NCI-H2227 (cell line): ENCODE results near the gene TPPP.

Experiments
- DNase-seq: peaks from one replicate; lab custom pipeline; 2025; ENCODE audit not compliant: unreplicated experiment; lab: John Stamatoyannopoulos, UW

Gene TPPP

DNA sequence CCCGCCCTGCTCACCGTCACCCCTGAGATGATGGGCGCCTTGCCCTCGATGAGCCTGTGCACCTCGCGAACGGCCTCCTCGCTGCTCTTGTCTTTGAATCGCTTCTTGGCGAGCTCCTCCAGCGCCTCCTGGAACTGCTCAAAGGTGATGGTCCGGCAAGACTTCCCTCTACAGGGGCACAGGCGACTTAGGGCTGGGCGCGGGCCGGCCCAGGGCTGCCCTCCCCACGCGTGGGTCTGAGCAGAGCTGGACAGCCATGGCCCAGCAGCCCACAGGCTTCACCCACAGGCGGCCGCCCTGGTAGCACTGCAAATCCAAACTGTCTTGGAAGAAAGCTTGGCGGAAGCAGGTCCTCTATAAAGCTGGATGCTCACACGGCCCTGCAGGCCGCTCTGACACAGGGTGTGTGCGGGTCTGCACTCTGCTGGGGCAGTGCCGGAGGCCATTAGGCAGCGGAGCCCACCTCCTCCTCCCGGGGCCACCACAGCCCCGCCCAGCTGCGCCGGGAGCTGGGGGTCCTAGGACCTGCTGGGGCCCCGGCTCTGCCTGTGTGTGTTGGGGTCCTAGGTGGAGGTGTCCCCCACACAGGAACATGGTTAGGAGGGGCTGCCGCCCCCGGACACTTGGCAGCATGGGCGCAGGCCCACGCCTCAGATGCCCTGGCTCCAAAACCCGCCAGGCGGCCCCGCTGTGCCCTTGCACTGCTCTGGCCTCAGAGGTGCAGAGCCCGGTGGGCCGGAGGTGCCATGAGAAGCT, 27.0 kb downstream of the TPPP start:
- no peak for DNase-seq

GRCh38 chr5:665541-665955, 27.6 kb downstream of the TPPP start:
- DNase-seq, result no peak

GRCh38 chr5:664994-665360, 28.2 kb downstream of the TPPP start:
- DNase-seq, result no peak

GRCh38 chr5:664343-664993, 28.7 kb downstream of the TPPP start:
- DNase-seq, result no peak

DNA sequence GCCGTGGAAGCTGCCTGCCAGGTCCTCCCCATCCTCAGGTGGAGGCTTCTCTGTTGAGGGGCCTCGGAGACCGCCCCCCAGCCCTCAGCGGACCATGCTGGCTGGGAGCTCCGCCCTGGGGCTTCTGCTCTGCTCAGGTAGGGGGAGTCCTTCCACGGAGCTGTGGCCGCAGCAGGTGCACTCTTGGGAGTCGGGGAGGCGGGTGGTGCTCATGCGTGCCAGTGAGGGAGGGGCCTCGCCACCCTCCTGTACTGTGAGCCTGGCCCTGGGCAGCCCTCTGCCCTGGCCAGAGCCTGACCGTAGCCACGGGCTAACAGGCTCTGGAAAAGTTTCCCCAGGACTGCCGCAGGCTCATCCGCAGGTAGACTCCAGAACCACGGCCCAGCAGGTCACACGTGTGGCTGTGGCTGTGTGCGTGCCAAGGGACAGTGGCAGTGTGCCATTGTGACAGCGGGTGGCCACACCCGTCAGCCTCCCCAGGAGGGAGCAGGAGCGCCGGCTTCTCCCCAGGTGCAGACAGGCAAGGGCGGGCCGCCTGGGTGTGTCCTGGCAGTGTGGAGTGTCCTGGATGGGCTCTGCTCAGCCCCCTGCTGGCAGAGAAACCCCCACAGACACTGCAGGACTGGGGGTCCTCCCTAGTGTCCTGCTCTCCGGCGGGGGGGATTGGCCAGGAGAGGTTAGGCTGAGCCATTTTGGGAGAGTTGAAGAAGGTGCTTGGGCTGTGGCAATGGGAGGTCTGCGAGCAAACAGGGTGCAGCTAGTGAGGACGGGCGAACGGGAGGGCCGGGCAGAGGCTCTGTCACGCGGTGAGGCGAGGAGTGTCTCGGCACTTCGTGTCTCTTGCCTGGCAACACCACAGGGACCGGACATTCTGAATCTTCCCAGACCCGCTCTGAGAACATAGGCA, 29.5 kb downstream of the TPPP start:
- DNase-seq, result no peak

DNA sequence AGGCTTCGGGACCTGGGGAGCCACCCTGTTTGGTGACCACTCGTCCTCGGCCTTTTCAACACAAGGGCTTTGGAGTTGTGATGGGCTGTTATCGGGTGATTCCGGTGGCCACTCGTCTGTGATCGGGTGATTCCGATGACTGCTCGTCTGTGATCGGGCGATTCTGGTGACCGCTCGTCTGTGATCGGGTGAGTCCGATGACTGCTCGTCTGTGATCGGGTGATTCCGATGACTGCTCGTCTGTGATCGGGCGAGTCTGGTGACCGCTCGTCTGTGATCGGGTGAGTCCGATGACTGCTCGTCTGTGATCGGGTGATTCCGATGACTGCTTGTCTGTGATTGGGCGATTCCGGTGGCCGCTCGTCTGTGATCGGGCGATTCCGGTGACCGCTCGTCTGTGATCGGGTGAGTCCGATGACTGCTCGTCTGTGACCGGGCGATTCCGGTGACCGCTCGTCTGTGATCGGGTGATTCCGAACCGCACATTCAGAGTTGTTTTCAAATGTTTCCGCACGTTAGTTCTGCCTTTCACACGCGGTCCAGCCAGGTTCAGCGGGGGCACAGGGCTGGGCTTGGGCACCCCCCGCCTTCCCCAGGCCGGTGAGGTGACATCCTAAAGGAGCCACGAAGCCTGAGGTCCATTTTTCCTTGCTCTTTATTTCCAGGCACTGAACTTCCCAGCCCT, 30.3 kb downstream of the TPPP start:
- no peak for DNase-seq

- no peak for DNase-seq
These were observed 31.0 kb downstream of the TPPP start for GRCh38 chr5:661891-662750.

DNA sequence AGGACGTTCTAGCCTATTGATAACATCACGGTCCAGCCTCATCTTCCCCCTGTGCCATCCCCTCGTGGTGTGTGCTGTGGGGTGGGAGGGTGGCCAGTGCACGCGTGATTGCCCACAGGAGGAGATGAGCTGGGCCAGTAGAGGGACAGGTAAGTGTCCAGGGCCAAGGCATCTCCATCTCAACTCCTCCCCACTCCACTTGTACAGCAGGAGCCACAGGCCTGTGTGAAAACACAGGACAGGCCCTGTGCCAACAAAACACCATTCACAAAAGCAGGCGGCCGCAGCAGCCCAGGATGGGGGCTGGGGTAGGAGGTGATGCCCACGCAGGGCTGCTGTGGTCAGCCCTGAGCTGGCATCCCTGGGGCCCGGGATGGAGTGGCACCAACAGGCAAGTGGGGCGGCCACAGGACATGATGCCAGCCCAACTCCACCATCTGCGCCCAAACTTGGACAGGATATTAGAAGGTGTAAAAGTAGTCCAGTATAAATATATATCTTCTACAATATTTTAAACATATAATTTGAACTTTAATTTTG, 32.6 kb downstream of the TPPP start:
- no peak for DNase-seq

GRCh38 chr5:659496-660263, 33.5 kb downstream of the TPPP start:
- DNase-seq, result no peak

DNA sequence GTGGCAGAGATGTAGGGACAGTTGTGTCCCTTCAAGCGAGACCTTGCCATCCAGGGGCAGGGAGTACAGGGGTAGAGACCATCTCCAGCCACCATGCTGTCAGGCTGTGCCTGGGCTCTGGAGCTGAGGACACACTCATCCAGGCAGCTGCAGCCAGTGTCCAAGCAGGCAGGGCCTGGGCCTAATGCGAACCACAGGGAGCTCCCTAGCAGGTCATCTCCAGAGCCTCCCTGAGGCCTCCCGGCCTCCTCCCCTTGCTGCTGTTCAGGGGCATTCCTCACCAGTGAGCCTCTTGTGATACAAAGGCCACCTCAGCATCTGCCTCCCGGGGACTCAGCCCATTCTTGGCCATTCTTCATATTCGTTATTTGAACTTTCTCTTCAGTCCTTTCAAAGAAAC, 35.0 kb downstream of the TPPP start:
- no peak for DNase-seq

DNA sequence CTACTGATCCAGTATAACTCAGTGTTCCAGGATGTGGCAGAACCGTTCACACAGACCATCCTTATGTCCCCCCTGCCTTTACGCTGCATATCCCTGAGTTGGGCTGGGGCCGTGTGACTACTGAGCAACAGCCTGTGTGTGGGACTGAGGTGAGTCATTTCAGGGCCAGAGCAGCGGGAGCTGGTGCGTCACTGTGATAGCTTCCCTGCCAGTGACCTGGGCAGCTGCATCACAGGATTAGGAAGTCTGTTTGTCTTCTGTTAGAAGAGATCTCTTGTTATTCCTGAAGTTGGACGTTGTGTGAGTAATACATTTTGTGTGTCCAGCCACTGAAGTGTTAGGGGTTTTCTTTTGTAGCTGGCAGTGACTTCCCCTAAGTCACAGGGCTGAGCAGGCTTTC, 35.6 kb downstream of the TPPP start:
- DNase-seq, result no peak

DNA sequence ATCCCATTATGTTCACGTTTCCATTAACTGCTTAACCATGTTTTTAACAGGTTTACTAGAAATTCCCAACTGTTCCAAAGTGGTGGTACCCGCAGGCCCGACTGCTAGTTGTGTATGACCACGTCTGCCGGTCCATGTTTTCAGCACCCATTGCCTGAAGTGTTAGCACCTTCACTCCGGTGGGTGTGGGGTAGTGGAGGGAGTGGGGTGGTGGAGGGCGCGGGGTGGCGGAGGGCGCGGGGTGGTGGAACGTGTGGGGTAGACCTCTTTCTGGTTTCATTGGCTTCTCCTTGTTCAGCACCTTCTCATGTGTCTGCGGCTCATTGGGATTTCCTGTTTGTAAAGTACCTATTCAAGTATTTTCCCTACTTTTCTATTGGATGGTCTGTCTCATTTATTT, 37.7 kb downstream of the TPPP start:
- DNase-seq, result no peak

DNA sequence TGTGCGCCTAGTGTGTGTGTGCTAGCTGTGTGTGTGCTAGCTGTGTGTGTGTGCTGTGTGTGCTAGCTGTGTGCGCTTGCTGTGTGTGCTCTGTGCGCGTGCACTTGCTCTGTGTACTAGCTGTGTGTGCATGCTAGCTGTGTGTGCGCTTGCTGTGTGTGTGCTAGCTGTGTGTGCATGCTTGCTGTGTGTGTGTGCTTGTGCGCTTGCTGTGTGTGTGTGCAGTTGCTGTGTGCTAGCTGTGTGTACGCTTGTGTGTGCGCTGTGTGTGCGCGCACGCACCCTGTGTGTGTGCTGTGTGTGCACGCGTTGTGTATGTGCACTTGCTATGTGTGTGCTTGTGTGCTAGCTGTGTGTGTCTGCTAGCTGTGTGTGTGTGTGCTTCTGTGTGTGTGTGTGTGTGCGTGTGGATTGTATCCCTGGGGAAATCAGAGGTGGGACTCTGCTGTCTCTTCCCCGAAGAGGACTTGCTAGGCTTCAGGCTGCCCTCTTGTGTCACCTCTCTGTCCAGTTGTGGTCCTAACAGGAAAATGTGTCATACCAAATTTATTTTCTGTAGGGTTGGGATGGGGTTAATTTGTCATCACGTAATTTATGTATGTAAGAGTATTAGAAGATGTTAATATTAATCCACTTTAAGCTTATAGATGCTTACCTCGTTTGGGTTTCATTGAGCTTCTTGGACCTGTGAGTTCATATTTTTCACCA, 38.9 kb downstream of the TPPP start:
- no peak for DNase-seq

- no peak for DNase-seq
These were observed 40.3 kb downstream of the TPPP start for GRCh38 chr5:652773-653350.

DNA sequence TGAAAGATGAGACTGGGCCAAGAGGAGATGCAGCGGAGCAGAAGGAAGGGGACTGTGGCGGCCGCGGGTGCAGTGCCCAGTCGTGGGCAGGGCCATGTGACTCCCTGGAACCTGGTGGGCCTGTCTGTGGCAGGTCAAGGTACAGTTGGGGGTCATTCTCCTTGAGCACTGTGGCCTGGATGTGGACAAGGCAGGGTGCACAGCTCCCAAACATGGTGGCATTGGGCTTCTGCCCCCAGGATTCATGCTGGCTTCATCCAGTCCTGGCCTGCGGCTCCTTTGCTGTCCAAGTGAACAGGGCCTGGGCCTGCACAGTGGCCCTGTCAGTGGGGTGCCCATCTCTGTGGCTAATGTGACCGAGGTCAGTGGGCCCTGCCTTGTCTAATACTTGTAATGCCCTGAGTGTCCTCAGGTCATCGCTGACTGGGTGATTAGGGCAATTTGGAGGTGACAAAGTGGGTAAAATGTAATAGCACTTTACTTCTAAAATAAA, 41.1 kb downstream of the TPPP start:
- no peak for DNase-seq

DNA sequence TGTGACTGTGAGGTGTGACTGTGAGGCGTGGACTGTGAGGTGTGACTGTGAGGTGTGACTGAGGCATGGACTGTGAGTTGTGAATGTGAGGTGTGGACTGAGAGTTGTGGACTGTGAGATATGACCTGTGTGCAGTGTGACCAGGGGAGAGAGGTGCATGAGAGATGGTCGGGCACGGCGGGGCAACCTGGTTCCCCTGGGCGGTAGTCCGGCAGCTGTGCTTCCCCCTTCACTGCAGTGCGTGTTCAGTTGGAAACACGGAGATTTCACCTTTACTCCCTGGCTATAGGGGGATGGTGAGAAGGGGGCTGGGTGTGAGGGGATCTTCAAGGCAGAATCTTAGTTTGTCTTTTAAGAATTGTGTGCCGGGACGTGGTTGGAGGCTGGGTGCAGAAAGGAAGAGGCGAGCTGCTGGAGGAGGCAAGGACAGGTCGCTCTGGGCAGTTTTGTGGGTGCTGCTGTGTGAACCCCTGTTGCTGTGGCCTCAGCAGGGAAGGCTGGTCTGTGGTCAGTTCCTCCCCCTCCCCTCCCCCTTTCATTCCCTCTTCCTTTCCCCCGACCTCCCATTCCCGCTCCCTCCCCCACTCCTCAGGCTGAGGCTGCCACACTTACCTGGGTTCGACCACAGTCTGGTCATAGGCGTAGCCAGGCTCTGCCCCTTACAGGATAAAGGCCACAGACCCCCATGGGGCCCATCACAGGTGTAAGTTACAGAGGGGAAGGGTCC, 41.7 kb downstream of the TPPP start:
- no peak for DNase-seq

DNA sequence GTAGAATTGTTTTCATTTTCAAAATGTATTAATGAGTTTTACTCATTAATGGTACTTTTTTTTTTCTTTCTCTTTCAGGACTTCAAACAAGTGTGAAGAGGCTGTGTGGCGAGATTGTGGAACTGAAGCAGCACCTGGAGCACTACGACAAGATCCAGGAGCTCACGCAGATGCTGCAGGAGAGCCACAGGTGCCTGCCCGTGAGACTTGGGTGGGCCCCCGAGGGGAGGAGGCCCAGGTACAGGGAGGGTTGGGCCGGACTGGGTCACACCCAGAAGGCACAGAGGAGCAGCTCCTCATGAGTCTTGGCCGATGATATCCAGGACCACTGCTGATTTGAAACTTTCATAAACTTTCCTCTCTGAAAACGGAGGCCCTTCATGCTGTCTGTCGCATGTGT, 45.4 kb downstream of the TPPP start:
- DNase-seq, result no peak

GRCh38 chr5:647311-647710, 45.8 kb downstream of the TPPP start:
- DNase-seq, result no peak
